GM12878 (cell line): ENCODE measurements around the gene MAPK1. TPM values are rescaled to one million over a fixed set of nuclear protein-coding genes. Genes with fewer than 3 reads are reported as not detected.

Experiments used
- ATAC-seq: fragments of 200-7000 bp; cut with Tn5 transposase; 3 replicates; pipeline ENCODE4 v1.9.1; 2020; ENCODE audit warnings: mild to moderate bottlenecking, moderate library complexity
- BruUV-seq: library from RNA; stranded (reverse); fragments of 400-500 nt; replicated peaks from 2 replicates; lab custom pipeline; 2021; lab: Mats Ljungman, UMichigan
- CTCF ChIA-PET: fragments of 300-600 bp; sonication (Branson Sonifier 250); formaldehyde crosslinking; extraction: SDS; loops from one replicate; lab custom pipeline; 2021; ENCODE audit warnings: inconsistent platforms; lab: Yijun Ruan, JAX
- POLR2A ChIA-PET: fragments of 350-600 bp; formaldehyde crosslinking; extraction: SDS; loops from one replicate; lab custom pipeline; 2021; ENCODE audit warnings: inconsistent platforms; lab: Charles Lee
- RAD21 ChIA-PET: fragments of 300-600 bp; sonication (Branson Sonifier 250); formaldehyde crosslinking; loops from one replicate; lab custom pipeline; 2023; ENCODE audit warnings: antibody characterized with exemption; ENCODE audit not compliant: unreplicated experiment; lab: Charles Lee
- SMC1A ChIA-PET: fragments of 300-600 bp; sonication (Branson Sonifier 250); formaldehyde crosslinking; loops from one replicate; lab custom pipeline; 2023; ENCODE audit not compliant: unreplicated experiment, uncharacterized antibody; lab: Charles Lee
- DNase-seq: peaks from one replicate; pipeline ENCODE4 v3.0.0-alpha.2; 2011; ENCODE audit warnings: low read depth, low spot score
- FAIRE-seq: peaks from 3 replicates; lab custom pipeline; 2011; peaks lifted over from hg19 to GRCh38; lab: Jason Lieb, UNC
- H2AFZ ChIP-seq: 2 replicates; pipeline ENCODE4 v1.6.0; 2011; ENCODE audit warnings: low read depth, low read length, control low read depth; ENCODE audit not compliant: control insufficient read depth
- H3K27ac ChIP-seq: 2 replicates; pipeline ENCODE4 v1.5.1; 2011; ENCODE audit warnings: control low read depth; ENCODE audit not compliant: control insufficient read depth, insufficient read depth
- H3K27me3 ChIP-seq, 2 experiments: replicated peaks in 1 of 2; 2 replicates each; pipeline versions ENCODE4 v1.6.0 to v1.6.1; 2011; ENCODE audit warnings: low read length in 1 of 2; ENCODE audit not compliant: control insufficient read depth in 2 of 2, insufficient read depth in 2 of 2
- H3K36me3 ChIP-seq, 2 experiments: 2 replicates each; pipeline ENCODE4 v1.5.1; 2011; ENCODE audit warnings: low read length in 1 of 2; ENCODE audit not compliant: control insufficient read depth in 2 of 2, insufficient read depth in 2 of 2
- H3K4me1 ChIP-seq: 2 replicates; pipeline ENCODE4 v1.6.1; 2011; ENCODE audit warnings: mild to moderate bottlenecking, low read length, moderate library complexity, mixed read lengths; ENCODE audit not compliant: control insufficient read depth, insufficient read depth
- H3K4me2 ChIP-seq: 2 replicates; pipeline ENCODE4 v1.6.0; 2011; ENCODE audit warnings: control low read depth; ENCODE audit not compliant: control insufficient read depth, insufficient read depth
- H3K4me3 ChIP-seq: fragments of 200-600 bp; sonication (generic); 2 replicates; pipeline ENCODE4 v1.5.1; 2016
- H3K79me2 ChIP-seq: 2 replicates; pipeline ENCODE4 v1.6.0; 2011; ENCODE audit warnings: low read length; ENCODE audit not compliant: control insufficient read depth, insufficient read depth
- H3K9ac ChIP-seq: 2 replicates; pipeline ENCODE4 v1.8.0; 2011; ENCODE audit warnings: low read length, control low read depth, mixed read lengths; ENCODE audit not compliant: control insufficient read depth, insufficient read depth
- H3K9me3 ChIP-seq: replicated peaks from 3 replicates; pipeline ENCODE4 v1.5.1; 2011; ENCODE audit warnings: mild to moderate bottlenecking, low read length; ENCODE audit not compliant: control insufficient read depth, insufficient read depth
- H4K20me1 ChIP-seq: 2 replicates; pipeline ENCODE4 v1.6.0; 2011; ENCODE audit not compliant: control insufficient read depth, insufficient read depth
- BMI1 ChIP-seq: fragments of 450-650 bp; IDR thresholded peaks from 2 replicates; pipeline ENCODE4 v1.6.1; 2016; ENCODE audit warnings: mild to moderate bottlenecking, moderate library complexity, borderline replicate concordance
- EZH2 ChIP-seq: IDR thresholded peaks from 2 replicates; pipeline ENCODE4 v1.6.1; 2012; ENCODE audit warnings: low read depth, mild to moderate bottlenecking, control low read depth, inconsistent platforms, low read length, borderline replicate concordance; ENCODE audit not compliant: control insufficient read depth
- MTA3 ChIP-seq: IDR thresholded peaks from 2 replicates; pipeline ENCODE4 v1.6.1; 2012; ENCODE audit warnings: low read length, inconsistent platforms, borderline replicate concordance
- SREBF1 ChIP-seq: IDR thresholded peaks from 2 replicates; pipeline ENCODE4 v1.6.1; 2012; ENCODE audit warnings: mild to moderate bottlenecking, low read length
- WGBS: methylation state at CpG from one replicate; pipeline ENCODE4 v1.1.6; 2016; ENCODE audit warnings: low lambda C conversion rate; ENCODE audit not compliant: insufficient replicate concordance, insufficient coverage; ENCODE audit errors: missing lambda C conversion rate; 5-methylcytosine and 5-hydroxymethylcytosine counted together
- in situ Hi-C: fragments of 300-500 bp; cut with MboI; formaldehyde crosslinking; loops from 9 replicates; pipeline ENCODE4 v1.14.3; 2018; ENCODE audit warnings: mixed read lengths
- intact Hi-C: fragments of 100-400 bp; cut with micrococcal nuclease; formaldehyde crosslinking; loops from one replicate; pipeline ENCODE4 v1.14.2; 2022; ENCODE audit not compliant: unreplicated experiment
- polyA plus RNA-seq, 11 experiments: library from polyadenylated mRNA; depleted of rRNA in 4 of 11; unstranded in 6 of 11; stranded (reverse) in 5 of 11; fragments of >200 nt; fragmentation: Nextera tagmentation in 4 of 11; fragmentation: Illumina TruSeq in 1 of 11; extraction: Ambion mirVana in 4 of 11; extraction: Trizol in 1 of 11; gene quantifications; 1 replicate in 1 of 11; 2 replicates in 10 of 11; pipeline versions ENCODE4 v1.2.1 to v1.2.3, GENCODE V29; 2011 to 2016; ENCODE audit warnings: inconsistent platforms in 2 of 11, missing spikeins in 2 of 11, low read depth in 1 of 11
- total RNA-seq, 4 experiments: library from RNA; depleted of rRNA in 3 of 4; stranded (reverse); fragments of >200 nt in 3 of 4; fragmentation: Illumina TruSeq in 1 of 4; extraction: Trizol in 1 of 4; gene quantifications; 2 replicates each; pipeline versions ENCODE4 v1.2.1 to v1.2.3, GENCODE V29; 2013 to 2021
- TF ChIP-seq, protein P1 (sequence below): fragments of 450-650 bp; IDR thresholded peaks from 2 replicates; pipeline ENCODE4 v1.6.1; 2018; ENCODE audit warnings: borderline replicate concordance, mild to moderate bottlenecking; ENCODE audit not compliant: partially characterized antibody
- TF ChIP-seq, protein P2 (sequence below): fragments of 450-650 bp; IDR thresholded peaks from 2 replicates; pipeline ENCODE4 v1.6.1; 2018; ENCODE audit warnings: mild to moderate bottlenecking, low read depth, moderate library complexity; ENCODE audit not compliant: partially characterized antibody

Gene MAPK1
- total and polyA plus RNA-seq, 10 of the 15 experiments (the other 5 are each of a cell fraction or from before 2014, with no cell fraction given): 7.0 to 123 (median 58.4) TPM

DNA sequence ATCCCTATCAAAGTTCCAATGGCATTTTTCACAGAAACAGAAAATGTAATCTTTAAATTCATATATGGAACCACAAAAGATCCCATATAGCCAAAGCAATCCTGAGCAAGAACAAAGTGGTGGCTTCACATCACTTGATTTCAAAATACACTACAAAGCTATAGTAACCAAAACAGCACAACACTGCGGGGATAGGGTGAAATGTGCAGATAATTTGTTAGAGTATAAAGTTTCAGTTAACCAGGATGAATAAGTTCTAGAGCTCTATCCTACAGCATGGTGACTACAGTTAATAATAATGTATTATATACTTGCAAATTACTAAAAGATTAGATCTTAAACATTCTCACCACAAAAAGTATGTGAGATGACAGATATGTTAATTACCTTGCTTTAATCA is 55.5 kb downstream of the MAPK1 start:
- POLR2A ChIA-PET: no interaction called here
- Histone ChIP-seq H3K4me1 (peaks cover 14% of the 10 kb centered on the region), H3K4me3 (no peak overlapping the region), H3K4me2 (no peak overlapping the region), H3K36me3 (no peaks in the 10 kb centered on the region; a peak in 2 of 4 replicates), H3K9ac (no peak overlapping the region), H4K20me1 (peaks cover 2% of the 10 kb centered on the region; the same call in 1 of the 2 replicates), H3K27ac (no peak overlapping the region), H2AFZ (no peak overlapping the region), H3K79me2 (peaks cover 26% of the 10 kb centered on the region)
- intact Hi-C loops: no loop called here
- CTCF ChIA-PET: no interaction called here
- no TSS peak for BruUV-seq
- SMC1A ChIA-PET: interaction anchor here (1.5 to 1.6 kb wide), 2 partner anchors 42 to 79 kb away, joined by 3 to 4 read pairs; no protein-coding TSS in a partner anchor
- no peak for DNase-seq
- no peak for ATAC-seq
- in situ Hi-C loops: no loop called here
- 93% methylated on average over 1 of the region's 1 CpG for WGBS
- FAIRE-seq: no peak
- TF ChIP-seq SREBF1 (no peak), MTA3 (no peak), EZH2 (no peak), BMI1 (no peak)
- TF ChIP-seq, protein P1, sequence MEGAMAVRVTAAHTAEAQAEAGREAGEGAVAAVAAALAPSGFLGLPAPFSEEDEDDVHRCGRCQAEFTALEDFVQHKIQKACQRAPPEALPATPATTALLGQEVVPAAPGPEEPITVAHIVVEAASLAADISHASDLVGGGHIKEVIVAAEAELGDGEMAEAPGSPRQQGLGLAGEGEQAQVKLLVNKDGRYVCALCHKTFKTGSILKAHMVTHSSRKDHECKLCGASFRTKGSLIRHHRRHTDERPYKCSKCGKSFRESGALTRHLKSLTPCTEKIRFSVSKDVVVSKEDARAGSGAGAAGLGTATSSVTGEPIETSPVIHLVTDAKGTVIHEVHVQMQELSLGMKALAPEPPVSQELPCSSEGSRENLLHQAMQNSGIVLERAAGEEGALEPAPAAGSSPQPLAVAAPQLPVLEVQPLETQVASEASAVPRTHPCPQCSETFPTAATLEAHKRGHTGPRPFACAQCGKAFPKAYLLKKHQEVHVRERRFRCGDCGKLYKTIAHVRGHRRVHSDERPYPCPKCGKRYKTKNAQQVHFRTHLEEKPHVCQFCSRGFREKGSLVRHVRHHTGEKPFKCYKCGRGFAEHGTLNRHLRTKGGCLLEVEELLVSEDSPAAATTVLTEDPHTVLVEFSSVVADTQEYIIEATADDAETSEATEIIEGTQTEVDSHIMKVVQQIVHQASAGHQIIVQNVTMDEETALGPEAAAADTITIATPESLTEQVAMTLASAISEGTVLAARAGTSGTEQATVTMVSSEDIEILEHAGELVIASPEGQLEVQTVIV: no peak
- TF ChIP-seq, protein P2, sequence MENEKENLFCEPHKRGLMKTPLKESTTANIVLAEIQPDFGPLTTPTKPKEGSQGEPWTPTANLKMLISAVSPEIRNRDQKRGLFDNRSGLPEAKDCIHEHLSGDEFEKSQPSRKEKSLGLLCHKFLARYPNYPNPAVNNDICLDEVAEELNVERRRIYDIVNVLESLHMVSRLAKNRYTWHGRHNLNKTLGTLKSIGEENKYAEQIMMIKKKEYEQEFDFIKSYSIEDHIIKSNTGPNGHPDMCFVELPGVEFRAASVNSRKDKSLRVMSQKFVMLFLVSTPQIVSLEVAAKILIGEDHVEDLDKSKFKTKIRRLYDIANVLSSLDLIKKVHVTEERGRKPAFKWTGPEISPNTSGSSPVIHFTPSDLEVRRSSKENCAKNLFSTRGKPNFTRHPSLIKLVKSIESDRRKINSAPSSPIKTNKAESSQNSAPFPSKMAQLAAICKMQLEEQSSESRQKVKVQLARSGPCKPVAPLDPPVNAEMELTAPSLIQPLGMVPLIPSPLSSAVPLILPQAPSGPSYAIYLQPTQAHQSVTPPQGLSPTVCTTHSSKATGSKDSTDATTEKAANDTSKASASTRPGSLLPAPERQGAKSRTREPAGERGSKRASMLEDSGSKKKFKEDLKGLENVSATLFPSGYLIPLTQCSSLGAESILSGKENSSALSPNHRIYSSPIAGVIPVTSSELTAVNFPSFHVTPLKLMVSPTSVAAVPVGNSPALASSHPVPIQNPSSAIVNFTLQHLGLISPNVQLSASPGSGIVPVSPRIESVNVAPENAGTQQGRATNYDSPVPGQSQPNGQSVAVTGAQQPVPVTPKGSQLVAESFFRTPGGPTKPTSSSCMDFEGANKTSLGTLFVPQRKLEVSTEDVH: no peak
- TF ChIP-seq, all 136 proteins: peak for 0
- RAD21 ChIA-PET: no interaction called here
- no peaks in the 10 kb centered on the region for H3K27me3 ChIP-seq
- peaks cover 1% of the 10 kb centered on the region; the same call in 2 of the 3 replicates for H3K9me3 ChIP-seq
